Cardiac septum (tissue), 1 donor: Measurements from ENCODE around the gene GLI3. TPM values are rescaled to one million over a fixed set of nuclear protein-coding genes. Genes with fewer than 3 reads are reported as not detected.

Source experiments
- DNase-seq: peaks from one replicate; pipeline ENCODE4 v3.0.0-alpha.2; 2020; ENCODE audit warnings: low spot score
- intact Hi-C: fragments of 100-400 bp; cut with DNase I; formaldehyde crosslinking; loops from one replicate; pipeline ENCODE4 v1.14.0; 2022
- total RNA-seq: library from RNA; stranded (reverse); fragmentation: NEBNext Ultra II Directional; extraction: Animal tissue kit (Norgen Biotek cat#: 25700); gene quantifications from one replicate; pipeline ENCODE4 v1.2.1, GENCODE V29; 2021
- donor health status: DM: no; HTN: no; CAD: no.

GLI3 gene
- total RNA-seq, 1 donor from 2014 or later: 10.5 TPM

DNA sequence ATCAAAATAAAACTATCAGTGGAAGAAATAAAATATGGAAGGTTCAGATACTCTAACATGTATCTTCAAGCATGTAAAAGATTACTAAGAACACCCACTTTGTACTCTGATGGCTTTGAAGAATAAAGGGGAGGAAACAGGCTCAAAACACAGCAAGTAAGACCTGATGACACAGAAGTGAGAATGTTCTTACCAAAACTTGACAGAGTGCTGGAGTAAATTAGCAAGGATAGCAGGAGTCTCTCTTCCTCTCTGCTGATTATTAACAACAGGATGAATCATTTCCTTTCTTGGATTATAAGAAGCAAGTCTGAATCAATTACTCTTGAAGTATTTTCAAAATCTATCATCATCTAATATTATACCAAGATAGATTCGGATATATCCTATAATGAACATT lies 47.5 kb downstream of the GLI3 start:
- intact Hi-C loops: no loop called here
- DNase-seq: no peak

DNA sequence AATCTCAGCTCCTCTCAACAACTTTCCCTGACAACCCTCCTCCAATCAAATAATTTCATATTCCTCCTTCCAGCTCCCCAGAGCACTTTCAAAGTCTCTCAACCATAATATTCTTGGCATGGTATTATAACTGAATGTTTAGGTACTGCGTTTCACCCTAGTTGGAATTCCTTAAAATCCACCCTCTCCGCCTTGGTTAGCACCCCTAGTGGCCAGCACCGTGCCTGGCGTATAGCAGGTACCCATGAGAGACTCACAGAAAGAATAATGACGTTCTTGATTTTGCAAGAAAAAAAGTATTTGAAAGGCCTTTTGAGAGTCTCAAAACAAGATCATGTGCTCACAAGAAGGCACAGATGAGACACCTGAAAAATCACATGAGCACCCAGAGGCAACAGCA lies 50.9 kb downstream of the GLI3 start:
- no peak for DNase-seq
- intact Hi-C loops: no loop called here

DNA sequence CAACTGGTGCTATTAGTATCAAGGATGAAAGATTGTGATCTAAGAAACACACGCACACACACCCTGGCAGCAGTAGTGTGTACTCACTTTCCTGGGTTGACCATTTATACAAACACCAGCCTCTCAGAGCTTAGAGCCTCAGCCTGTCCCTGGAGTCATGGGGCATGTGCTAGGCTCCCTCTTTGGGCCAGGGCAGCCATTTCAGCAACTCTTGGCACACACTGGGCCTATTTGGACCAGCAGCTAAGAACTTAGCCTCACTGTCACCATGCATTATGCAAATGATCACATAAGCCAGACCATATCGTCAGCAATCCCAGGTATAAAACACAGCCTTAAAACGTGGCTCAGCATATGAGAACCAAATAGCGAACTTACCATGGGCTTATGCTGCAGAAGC lies 51.3 kb downstream of the GLI3 start:
- intact Hi-C loops: no loop called here
- DNase-seq: no peak

DNA sequence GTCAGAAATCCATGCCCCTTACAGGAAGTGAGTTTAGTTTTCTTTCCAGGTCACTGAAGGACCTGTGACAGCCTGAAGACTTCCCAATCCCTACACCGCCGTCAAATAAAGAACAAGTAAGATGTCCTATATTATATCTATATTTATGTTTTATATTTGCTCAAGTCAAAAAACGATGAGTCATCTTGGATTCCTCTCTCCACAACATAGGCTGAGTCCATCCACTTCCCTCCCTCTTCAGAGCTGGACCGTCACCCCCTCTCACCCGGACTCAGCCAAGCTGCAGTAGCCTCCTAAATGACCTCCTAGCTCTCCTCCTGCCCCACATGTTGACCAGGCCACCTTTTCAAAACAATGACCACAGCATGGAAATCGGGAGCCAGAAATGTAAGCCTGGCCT lies 53.5 kb downstream of the GLI3 start:
- no peak for DNase-seq
- intact Hi-C loops: no loop called here

DNA sequence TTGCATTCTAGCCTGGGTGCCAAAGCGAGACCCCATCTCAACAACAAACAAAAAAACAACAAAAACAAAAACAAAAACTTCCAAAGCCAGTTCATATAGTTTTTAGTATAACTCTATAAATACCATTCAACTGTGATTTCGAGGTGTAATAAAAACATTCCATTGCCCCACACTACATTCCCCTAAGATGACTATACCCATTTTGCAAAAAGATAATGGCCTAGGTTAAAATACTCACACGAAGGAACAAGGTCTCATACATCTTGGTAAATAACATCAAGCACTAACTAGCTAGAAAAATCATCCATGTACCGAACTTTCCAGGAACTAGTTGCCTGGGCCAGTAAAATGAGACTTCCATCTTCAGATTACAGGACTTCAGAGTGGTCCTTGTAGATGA lies 55.4 kb downstream of the GLI3 start:
- no peak for DNase-seq
- intact Hi-C loops: no loop called here

DNA sequence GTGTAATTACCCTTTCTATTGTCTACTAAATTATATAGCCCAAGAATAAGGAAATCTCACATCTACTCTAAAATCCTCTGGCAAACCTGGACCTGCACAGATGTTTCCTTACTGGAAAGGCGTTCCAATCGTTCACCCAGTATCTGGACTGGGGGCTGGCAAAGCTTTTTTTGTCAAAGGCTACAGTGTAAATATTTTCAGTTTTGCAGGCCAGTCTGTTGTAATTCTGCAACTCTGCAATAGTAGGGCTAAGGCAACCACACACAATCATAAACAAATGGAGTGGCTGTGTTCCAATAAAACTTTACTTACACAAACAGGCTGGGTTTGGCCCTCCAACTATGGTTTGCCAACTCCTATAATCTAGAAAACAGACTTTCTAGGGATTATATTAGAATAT lies 56.2 kb downstream of the GLI3 start:
- no peak for DNase-seq
- intact Hi-C loops: no loop called here

DNA sequence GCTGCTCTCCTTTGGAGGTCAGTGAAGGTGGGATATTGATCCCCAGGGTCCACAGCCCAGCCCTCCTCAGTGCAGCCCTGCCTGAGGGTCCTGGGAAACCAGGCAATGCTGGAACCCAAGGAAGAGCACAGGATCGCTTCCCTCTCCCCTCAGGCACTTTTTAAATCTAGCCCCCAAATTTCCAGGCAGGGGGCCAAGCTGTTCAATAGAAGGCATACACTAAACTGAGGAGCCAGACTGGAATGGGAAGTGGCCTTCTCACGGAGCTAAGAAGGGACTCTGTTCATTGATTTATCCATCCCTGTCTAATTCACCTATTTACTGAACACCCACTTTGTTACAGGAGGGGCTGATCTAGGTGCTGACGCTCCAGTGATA lies 60.3 kb downstream of the GLI3 start:
- intact Hi-C loops: no loop called here
- no peak for DNase-seq

DNA sequence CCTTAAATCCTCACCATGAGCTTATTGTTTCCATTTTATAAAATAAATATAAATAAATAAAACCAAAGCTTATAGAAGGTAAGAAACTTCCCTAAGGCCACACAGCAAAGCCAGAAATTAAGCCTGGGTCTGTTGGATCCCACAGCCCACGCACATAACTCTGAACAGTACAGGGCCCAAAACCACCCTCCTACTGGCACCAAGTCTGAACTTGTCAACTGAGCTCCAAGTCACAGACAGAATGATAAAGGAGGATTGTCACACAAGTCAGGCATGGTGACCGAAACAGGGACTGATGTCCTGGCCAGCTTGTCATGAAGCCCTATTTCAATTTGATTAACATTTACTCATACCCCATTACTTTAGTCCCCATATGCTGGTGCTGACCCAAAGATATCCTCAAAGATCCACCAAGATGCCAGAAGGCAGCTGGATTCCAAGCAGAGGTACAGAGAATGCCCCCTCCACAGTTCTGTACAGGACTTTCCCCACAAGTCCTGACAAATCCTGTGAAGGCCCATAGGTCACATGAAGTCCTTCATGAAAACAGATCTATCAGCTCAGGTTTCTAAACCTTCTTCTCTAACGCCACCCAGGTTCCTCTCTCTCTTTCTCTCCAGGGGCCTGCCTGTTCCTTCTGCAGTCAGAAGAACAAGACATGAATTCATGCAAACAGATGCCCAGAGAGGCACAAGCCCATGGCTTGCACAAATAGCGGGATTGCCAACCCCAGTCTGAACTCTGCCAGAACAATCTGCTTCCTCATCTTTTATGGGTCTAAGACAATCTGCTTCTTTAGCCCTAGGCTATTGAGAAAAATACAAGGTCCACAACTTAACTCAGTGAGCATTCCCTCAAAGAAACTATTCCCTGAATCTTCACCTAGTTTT lies 60.9 kb downstream of the GLI3 start:
- intact Hi-C loops: no loop called here
- no peak for DNase-seq

DNA sequence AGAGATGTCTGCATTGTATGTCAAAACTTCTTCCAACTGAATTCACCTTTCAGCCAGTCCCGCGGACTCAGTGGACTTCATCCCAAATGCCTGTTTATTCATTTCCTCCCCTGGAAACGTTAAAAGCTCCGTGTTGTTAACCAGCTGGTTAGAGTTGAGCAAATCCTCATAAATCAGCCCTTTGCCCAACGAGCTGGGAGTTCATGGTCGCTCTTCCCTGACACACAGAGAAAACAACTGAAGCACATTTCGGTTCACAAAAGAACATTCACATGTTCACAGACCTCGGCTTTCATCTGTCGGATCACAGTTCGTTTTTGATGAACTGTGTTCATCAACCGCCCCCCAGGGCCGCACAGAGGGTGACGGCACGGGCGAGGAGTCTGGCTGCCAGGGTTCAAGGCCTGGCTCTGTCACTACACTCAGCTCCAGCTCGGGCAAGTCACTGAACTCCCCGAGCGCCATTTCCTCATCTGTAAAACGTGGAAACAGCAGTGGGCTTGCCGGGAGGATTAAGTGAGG lies 62.6 kb downstream of the GLI3 start:
- DNase-seq: no peak
- intact Hi-C loops: no loop called here

DNA sequence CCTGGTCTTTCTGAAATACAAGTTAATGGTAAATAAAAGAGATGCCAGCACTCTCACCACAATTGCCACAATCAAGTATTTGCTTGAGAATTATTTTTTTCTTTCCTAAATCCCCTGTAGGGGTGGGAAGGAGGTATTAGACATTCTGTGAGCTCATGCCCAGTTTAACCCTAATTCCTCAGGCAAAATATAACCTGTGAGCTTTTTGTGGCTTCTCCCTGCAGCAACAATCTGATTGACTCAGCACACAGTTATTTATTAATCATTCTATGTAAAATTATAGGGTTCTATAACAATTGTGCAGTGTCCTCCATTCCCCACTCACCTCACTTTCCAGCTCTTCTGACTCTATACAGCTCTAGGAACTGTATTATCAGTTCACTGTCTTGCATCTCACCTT lies 66.3 kb downstream of the GLI3 start:
- intact Hi-C loops: no loop called here
- DNase-seq: no peak

DNA sequence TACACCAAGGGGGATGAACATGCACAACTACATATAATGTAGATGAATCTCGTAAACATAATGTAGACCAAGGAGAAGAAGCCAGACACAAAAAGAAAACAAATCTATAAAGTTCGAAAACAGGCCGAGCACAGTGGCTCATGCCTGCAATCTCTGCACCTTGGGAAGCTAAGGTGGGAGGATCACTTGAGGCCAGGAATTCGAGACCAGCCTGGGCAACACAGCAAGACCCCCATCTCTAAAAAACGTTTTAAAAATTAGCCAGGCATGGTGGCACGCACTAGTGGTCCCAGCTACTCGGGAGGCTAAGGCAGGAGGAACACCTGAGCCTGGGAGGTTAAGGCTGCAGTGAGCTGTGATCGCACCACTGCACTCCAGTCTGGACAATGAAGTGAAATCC lies 68.5 kb downstream of the GLI3 start:
- DNase-seq: no peak
- intact Hi-C loops: no loop called here

DNA sequence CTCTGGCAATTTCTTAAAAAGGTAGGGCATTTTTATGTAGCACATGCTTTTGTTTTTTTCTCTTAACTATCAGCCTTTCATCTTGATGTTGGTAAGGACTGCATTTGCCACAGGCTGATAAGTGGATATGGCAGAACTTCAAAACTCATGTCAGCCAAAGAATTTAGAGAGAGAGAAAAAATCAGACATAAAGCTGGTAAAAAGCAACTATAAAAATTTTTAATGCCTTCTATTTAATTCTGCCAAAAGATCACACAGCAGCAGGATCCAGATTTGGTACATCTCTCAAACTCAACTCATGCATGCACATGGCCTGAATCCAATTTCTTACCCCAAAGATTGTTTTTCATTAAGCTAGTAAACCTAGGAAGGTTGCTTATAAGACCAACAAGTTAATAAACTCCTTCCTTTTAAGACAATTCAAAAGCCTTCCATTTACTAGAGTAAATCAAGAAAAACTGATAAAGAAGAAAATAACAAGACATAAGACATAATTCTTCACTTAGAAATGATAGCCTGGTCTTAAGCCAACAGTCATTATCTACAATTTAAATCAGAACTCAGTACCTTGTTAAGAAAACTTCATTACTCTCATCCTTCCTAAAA lies 69.3 kb downstream of the GLI3 start:
- no peak for DNase-seq
- intact Hi-C loops: no loop called here

DNA sequence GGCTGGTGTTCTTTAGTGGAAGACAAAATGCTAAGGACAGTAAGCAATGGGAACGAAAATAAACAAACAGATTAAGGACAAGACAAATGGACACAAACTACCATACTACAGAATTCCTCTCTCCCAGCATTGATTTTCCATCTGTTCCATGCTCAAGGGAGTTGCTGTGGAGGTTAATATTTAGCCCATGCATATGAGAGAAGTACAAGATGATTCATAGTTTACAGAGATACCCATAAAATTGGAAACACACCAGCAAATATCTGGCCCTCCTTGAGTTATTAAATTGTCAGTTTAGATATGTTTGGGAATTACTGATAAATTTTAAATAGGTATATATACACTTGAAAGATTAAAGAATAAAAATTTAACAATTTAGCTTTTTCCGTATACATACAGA lies 69.8 kb downstream of the GLI3 start:
- intact Hi-C loops: no loop called here

DNA sequence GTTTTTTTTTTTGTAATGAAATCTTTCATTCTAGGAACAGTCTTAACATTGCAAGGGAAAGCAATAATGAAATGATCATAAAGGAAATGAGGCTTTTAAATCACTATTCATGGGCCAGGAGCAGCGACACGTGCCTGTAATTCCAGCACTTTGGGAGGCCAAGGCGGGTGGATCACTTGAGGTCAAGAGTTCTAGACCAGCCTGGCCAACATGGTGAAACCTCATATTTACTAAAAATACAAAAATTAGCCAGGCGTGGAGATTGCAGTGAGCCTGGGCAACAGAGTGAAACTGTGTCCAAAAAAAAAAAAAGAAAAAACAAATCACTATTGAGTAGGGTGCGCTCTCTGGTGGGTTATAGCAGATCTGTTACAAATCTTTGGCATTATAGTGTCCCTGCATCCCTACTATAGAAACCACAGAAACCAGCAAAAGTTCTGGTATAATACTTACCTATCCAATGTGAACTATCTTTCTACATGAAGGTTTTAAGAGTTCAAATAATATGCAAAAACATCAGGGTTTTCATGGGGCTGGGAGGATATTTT lies 72.1 kb downstream of the GLI3 start:
- DNase-seq: no peak
- intact Hi-C loops: no loop called here

More for the DNA sequence above, 69.8 kb downstream of the GLI3 start:
- no peak for DNase-seq

DNA sequence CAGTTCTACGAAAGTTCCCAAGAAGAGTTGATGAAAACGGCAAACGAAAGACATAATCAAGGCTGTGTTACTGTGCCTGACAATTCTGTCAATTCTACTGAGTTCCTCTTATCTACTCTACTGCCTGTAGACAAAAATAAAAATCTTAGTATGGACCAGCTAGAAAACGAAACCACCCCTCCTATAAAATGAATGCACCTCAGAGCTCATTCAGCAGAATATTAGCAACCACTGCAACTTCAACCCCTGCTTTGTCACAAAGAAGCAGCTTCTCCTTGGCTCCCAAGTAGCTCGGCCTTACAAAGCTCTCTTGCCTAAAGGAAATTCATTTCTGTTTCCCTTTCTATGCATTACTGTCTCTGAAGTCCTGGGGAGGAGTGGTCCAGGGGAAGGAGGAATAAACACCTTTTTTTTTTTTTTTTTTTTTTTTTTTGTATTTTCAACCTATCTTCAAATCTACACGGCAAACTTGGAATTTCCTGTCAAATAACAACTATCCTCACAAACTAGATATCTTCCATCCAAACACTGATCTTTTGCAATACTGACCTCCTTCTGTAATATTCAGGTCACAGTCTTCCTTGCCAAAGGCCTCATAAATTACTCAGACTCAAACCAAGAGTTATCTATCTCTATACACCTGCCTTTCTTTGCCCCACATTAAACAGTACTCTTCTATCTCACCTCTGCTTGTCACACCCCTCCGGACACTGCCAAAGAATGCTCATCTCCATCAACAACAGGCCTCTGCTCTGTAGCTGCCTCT lies 74.3 kb downstream of the GLI3 start:
- no peak for DNase-seq
- intact Hi-C loops: no loop called here

DNA sequence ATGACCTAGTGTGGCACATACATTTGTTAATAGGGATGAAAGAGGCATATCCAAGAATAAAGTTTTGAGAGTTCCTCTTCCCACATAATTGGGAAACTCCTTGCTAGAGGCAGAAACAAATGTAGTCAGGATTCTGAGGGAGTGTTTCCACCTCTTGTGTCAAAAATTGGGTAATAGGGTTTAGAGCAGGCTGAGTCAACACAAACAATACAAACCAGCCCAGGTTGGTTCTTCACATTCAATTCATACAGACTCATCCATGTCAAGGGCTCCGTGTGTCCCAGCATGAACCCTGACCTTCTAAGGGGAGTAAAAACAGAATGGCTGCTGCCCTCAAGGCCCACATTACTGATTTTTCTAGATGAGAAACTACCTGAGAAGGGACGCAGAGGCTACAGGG lies 75.3 kb downstream of the GLI3 start:
- intact Hi-C loops: no loop called here

DNA sequence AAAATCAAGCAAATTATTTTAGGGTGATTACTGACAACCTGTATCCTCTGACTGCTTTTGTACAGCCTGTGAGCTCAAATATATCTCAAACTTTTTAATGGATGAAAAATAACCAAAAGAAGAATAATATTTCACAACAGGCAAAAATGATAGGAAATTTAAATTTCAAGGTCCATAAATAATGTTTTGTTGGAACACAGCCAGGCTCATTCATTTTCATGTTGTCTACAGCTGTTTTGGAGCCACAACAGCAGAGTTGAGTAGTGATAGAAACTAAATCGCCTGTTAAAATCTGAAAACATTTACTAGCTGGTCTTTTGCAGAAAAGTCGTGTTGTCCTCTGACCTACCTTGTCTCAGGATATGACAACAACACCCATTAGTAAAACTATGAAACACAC lies 75.9 kb downstream of the GLI3 start:
- intact Hi-C loops: no loop called here
- no peak for DNase-seq

More for the DNA sequence above, 75.3 kb downstream of the GLI3 start:
- DNase-seq: no peak

DNA sequence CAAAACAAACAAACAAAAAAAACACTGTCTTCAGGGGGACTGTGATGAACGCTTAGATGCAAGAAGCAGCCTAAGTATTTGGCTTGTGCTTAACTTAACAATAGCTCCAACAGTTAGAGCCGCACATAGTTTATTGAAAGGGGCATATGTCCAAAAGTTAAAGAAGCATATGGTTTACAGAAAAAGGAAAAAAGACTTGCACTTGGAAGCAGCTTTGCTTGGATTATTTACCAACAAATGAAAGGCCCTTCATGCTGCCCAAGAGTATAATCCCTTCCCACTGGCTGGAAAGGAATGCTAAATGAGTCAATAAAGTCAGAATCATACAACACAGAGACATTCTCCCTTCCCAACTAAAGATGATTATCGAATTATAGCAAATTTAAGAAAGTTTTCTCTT lies 77.9 kb downstream of the GLI3 start:
- no peak for DNase-seq
- intact Hi-C loops: no loop called here

DNA sequence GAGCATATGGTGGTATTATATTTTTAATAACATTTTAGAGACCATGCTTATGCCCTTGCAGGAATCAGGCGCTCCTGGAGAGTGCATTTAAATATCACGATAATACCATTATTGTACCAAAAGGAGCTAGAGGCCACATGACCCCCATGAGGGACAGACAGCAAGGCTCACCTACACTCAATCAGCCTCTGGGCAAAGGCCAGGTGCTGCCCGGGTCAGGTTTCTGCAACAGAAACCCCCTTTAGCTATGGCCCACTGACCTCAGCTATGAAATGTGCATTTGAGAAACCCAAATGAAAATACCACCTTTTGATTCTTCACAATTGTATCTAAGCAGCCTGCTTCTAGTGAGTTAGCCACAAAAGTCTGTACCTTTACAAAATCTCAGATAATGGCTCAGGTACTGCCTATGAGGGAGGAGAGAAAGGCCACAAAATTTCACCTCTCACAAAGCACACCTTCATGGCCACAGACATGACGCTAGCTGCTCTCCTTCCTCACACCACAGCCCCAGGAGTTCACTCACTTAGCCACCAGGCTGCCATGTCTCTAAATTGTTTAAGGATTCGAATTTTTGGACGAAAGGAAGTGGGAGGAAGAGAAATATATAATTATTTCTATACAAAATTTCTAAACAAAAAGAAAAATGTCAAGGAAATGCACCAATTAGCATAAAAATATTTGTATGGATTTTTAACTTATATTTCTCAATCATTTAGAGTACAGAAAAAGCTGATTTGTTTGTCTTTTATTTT lies 79.9 kb downstream of the GLI3 start:
- DNase-seq: no peak
- intact Hi-C loops: no loop called here
